Stimulated activated CD4-positive, alpha-beta T cell treated with anti-CD3 and anti-CD28 coated beads, Interleukin-12 subunit alpha, Interleukin-12 subunit beta, amount 100 ng/mL, for 24 hours (primary cell): ENCODE data around the gene DUS1L.

ENCODE experiments used
- DNase-seq, 2 experiments: peaks; one replicate each; pipeline ENCODE4 v3.0.0-alpha.2; 2020; ENCODE audit warnings: low read depth in 2 of 2

Gene DUS1L

DNA sequence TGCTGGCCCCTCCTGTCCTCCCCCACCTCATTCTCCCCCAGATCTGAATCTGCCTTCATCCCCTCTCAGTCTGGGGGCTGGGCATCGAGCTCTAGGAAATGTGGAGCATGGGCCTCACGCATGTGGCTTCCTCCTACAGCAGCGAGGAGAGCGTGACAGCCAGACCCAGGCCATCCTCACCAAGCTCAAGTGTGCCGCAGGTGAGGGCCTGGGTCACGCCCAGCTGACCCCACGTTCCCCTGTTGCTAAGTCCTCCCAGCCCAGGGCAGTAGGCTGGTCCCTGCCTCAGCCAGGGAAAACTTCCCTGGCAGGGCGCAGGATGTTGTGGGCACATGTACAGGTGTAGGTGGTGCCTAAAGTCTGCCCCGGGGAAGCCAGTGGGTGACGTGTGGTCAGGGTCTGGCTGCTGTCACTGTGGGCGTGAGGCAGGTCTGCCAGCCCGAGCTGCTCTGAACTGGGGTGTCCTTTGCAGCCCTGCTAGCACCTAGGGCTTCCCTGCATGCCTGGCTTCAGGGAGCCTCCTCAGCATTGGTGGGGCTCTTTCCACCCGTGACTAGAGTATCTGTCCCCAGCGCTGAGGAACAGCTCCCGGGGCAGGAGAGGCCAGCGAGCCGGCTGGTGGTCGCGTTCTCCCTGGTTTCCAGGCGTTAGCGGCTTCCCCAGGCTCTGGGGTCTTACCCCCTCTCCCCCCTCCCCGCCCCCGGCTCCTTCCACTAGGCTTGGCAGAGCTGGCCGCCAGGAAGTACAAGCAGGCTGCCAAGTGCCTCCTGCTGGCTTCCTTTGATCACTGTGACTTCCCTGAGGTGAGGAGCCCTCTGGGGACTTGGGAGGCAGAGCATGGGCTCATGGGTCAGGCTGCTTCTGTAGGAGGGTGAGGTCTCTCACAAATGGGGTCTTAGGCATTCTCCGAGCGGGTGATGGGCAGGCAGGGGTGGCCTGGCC, 10.3 kb downstream of the DUS1L start:
- DNase-seq = no peak

DNA sequence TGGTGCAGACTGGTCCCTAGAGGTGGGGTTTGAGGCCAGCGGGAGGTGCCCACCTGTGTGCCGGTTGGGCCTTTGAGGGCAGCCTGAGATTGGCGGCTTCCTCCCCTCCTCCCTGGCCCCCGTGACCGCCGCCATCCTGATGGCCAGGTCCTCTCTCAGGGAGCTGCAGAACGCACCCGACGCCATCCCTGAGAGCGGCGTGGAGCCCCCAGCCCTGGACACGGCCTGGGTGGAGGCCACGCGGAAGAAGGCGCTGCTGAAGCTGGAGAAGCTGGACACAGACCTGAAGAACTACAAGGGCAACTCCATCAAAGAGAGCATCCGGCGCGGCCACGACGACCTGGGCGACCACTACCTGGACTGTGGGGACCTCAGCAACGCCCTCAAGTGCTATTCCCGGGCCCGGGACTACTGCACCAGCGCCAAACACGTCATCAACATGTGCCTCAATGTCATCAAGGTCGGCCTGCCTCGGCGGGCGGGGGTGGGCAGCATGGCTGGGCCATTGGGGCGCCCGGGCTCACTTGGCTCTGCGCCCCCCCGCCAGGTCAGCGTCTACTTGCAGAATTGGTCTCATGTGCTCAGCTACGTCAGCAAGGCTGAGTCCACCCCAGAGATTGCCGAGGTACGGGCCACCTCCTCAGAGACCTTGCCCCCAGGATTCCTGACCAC, 11.1 kb downstream of the DUS1L start:
- DNase-seq = no peak

DNA sequence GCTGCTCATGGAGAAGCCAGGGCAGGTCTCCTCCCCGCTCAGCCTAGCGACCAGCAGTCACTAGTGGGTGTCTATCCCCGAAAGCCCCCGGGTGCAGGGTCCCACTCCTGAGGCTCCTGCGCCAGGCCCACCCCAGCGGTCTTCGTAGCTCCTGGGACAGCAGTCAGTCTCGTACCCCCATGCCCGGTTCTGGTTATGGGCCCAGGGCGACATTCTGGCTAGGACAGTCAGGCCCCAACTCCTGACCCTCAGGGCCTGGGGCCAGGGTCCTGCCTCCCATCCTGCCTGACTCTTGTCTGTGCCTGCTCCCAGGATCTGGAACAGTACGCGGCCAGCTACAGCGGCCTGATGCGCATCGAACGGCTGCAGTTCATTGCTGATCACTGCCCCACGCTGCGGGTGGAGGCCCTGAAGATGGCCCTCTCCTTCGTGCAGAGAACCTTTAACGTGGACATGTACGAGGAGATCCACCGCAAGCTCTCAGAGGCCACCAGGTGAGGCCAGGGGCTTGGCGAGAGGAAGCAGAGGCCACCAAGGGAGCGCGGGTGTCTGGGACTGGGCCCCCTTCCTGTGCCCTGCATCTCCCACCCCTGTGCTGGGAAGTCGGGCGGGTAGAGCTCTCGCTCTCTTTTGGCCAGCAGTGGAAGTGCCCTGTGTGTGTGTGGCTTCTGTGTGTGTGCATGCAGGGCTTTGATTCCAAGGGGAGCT, 11.9 kb downstream of the DUS1L start:
- no peak for DNase-seq

DNA sequence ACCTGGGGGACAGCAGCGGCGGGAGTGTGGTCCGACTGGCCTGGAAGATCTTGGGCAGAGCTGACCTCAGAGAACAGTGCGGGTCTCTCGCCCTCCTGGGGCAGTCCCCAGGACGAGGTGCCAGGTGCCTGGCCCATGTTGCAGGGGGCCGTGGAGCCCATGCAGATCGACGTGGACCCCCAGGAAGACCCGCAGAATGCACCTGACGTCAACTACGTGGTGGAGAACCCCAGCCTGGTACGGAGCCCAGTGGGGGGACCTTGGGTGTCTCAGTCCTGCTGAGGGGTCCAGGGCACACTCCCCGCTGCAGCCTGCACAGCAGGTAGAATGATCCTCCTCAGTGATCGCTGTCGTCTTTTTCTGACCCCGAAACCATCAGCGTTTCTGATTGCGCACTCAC, 12.5 kb downstream of the DUS1L start:
- DNase-seq = no peak

DNA sequence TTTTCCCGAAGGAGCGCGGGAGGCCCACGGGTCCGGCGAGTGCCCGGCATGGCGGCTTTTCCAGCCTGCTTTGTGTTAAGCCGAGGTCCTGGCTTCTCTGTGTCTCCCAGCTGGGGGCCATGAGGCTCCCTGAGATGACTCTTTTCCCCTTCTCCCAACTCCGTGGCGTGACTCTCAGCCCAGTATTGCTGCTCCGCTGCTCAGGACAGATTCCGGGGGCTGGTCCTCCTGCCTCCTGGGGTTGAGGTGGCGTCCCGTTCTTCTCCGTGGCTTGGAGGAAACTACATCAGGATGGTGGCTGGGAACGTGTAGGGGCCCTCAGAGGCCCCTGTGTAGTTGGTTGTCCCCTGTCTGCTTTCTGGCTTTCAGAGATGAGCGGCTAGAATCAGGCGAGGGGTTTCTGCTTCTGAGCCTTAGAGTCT, 13.0 kb downstream of the DUS1L start:
- DNase-seq = no peak

DNA sequence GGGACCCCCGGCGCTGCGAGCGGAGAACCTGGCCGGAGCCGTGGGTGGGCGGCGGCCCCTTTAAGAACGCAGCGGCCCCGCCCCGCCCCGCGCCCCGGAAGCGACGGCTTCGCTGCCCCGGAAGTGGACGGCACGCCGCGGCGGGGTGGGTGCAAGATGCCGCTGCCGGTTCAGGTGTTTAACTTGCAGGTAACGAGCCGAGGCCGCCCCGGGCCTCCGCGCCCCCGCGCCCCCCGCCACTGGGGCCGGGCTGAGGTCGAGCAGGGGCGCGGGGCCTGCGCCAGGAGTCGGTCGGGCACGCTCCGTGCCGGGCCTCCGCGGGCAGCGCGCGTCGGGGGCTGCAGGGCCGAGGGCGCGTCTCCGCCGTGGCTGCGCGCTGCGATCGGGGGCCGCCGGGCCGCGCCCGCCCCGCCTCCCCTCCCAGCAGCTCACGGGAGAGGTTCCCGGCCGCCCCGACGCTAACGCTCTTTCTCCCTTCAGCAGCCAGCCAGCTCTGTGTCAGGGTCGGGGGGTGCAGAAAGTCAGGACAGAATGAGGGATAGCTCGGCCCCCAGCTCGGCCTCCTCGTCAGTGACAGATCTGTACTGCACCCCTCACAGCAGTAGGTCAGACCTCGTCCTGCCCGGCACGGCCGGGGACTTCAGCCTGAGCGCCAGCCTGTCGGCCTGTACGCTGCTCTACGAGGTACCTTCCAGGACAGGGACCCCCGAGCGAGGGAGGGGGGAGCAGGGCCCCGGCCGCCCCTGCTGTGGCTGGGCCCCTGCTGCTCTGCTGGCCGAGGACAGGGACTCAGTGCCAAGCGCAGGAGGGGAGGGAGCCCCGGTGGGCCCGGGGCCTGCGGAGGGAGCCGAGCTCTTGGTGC, 13.6 kb downstream of the DUS1L start, which contains the start of the genes GPS1 and RFNG:
Gene GPS1 (plus strand): TSS at position 123 of the 862 bp plus-strand sequence. CDS start 34 bp downstream, at position 157.
Gene RFNG (minus strand): TSS at position 36 of the 862 bp plus-strand sequence. CDS start 45 bp downstream, outside the sequence.
- peak; percentile 68 to 80 for DNase-seq

DNA sequence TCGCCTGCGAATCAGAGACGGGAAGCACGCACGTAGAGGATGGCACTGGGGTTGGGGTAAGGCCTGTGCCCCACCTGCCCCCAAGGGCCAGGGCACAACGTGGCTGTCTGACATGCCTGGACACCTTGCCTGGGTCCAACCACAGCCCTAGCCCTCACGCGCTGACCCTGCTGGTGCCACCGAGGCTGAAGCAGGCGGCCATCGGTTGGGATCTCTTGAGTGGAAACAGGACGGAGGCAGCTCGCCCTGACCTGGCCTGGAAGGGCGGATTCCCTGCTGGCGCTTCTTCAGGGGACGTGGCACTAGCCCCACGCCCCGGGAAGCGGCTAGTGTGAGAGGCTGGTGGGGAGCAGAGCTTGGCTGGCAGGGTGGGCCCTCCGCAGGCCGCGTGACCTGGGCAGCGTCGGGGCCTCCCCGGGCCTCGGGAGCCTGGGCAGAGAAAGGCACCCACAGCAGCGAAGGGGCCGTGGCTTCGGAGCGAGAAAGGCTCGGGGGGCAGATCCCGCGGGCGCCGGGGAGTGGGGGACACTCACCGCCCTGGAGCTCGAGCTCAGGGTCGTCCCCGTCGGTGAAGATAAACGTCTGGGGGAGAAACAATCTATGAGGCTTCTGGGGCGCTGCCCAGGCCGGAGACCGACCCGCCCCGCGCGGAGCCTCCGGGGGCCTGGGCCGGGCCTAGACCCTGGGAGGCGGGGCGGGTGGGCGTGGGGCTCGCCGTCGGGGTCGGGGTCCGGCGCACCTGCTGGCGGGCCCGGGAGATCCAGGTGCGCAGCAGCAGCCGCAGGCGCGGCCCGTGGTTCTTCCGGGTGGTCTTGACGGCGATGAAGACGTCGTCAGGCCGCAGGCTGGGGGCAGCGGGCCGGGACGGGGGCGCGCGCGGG, 14.6 kb downstream of the DUS1L start:
- DNase-seq = no peak

DNA sequence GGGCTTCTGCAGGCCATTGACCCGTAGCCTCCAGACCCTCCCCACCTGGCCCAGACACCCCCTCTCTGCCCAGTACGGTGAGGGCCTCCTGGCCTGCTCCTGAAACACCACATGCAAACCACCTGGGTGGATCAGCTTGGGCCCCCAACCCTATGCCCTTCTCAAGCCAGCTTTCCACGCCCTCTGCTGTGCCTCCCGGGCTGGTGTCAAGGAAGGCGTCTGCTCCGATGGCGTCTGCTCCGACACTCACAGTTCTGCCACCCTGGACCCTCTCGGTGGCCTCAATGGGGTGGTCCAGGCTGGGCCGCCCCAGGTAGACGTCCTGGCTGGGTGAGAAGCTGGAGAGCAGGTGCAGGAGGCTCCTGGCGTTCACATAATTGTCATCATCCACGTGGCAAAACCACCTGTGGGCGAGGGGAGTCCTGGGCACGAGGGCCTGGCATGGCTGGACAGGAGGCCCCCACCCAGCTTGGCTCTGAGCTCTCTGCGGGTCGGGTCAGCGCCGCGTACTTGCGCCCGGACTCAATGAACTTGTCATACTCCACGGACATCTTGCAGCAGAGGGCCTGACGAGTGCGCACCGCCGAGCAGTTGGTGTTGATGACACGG, 15.3 kb downstream of the DUS1L start:
- DNase-seq = no peak

DNA sequence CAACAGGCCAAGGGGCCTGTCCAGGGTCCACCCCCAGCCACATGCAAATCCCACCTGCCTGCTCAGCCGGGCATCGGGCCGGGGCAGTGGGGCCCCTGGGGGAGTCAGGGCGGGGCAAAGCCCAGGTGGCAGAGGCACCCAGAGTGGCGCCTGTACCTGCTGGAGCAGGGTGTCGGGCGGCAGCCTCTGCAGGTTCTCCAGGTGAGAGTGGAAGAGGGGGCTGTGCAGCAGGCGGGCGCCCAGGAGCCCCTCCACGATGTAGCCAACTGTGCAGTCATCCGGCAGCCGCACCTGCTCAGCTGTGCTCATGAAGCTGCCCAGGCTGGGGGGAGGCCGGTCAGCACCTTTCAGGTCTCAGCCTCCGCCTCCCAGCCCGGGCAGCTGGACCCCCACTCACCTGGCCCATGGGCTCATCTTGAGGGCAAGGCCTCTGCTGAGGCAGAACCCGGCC, 16.1 kb downstream of the DUS1L start:
- no peak for DNase-seq

DNA sequence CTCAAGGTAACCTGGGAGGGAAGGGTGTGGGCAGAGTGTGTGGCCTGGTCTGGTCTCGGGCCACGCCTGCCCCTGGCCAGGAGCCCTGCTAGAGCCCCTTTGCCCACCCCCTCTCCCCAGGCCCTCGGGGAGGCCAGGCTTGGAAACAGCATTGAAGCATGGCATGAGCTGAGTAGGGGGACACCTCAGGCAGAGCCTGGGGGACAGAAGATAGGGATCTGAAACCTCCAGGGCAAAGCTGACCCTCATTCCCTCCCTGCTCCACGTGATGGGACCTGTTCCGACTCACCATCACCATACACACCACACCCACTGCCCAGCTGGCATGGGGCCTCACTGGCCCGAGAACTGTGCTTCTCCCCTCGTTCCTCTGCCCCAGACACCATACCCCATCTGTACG, 16.5 kb downstream of the DUS1L start:
- no peak for DNase-seq

DNA sequence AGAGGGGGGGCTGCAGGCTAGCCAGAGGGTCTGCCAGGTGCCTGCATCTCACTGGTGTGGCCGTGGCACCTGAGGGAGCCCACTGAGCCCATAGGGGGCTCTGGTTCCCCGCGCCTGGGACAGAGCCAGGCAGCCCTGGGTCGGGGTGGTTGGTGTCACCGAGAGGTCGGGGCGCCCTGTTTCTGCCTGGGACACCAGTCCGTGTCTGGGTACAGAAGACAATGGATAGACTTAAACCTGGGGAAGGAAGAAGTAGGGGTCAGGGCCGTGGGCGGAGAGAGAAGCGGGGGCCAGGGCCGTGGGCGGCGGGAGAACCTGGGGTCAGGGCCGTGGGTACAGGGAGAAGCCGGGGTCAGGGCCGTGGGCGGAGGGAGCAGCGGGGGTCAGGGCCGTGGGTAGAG, 17.0 kb downstream of the DUS1L start:
- no peak for DNase-seq

DNA sequence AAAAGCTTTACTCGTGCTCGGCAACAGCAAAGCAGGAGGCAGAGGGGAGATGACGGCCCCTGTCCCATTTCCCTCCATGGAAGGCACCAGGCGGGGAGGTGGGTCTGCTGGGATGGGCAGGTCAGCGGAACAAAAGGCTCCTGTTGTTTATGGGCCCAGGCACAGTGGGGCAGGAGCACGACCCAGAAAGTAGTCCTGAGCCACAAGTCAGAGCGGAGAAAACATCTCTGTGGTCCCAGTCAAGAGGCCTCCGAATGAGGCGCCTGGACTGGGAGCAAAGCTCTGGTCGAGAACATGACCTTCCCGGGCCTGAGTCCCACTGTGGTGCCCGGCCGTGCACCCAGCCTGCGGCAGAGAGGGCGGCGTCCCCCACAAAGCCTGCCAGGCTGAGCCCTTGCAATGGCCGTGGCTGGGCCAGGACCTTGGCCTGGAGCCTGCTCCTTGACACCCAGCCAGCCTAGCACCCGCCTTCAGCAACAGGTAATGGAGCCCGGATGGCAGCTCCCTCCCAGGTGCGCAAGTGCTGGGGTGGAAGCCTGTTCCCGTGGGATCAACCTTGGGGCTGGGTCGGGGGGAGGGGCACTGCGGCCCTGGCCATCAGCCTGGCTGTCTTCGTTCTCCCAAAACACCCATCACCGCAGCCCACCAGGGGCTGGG, 17.6 kb downstream of the DUS1L start:
- no peak for DNase-seq

DNA sequence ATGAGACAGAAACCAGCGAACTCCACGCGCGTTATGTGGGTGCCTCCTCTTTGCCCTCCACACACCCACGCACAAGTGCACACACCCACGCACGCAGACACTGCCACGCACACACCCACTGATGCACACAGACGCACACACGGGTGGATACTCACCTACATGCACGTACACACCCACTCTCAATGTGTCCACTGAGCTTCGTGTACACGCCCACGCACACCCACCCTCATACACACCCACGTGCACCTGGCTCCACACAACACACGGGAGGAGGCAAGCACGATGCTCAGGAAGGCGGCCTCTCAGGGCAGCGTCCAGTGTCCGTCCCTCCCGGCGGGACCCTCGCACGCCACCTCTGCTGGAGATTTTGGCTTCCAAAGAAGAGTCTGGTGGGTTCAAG, 18.2 kb downstream of the DUS1L start:
- no peak for DNase-seq

DNA sequence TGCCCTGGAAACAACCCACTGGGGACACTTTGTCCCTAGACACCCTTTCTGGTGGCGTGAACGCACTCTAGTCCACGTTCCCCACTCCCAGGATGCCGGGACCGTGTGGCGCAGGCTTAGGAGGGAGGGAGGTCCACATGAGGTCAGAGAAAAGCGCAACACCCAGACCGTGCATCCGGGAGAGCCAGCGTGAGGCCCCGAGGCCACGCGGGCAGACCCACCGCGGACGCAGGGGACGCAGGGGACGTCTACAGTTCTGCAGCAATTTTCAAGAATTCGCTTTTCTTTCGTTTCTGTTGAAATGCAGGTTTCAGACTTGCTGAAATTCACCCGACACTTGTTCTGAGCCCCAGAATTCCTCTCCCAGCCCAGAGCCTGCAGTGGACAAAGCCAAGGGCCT, 18.7 kb downstream of the DUS1L start:
- DNase-seq = no peak

DNA sequence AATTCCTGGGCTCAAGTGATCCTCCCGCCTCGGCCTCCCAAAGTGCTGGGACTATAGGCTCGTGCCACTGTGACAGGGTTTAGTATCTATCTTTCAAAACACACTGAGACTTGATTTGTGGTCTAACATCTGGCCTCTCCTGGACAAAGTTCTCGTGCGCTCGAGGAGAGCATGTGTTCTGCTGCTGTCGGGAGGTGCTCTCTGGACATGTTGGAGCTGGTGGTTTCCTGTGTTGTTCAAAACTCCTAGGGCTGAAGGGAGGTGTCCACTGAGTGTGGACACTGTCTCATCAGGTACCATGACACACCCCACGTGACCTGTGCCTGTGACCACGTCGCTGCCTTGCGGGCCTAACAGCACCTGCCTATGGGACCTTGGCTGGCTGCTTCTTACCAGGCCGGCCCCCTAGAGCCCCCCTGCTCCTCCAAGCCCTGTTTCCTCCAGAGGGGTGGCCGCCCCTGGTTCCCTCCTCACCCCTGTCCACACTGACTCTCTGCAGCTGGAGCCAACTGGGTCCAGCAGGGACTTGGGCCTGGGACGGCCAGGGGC, 19.6 kb downstream of the DUS1L start:
- DNase-seq = no peak

DNA sequence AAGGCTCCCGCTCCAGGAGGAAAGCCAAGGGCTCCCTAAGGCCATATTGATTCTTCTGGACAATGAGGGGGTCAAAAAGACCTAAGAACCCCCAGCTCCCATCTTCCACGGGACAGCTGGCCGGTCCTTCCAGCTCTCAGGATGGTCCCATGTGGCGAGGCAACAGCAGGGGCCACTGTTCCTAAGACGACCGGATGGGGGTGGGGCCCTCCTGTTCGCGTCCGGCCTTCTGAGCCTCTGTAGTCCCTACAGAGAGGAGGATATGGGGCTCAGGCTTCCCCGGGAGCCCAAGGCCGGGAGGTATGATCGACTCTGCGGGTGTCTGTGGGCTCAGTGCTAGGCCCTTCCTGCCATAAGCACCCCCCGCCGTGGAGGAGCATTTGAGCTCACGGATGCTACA, 22.1 kb downstream of the DUS1L start:
- no peak for DNase-seq

DNA sequence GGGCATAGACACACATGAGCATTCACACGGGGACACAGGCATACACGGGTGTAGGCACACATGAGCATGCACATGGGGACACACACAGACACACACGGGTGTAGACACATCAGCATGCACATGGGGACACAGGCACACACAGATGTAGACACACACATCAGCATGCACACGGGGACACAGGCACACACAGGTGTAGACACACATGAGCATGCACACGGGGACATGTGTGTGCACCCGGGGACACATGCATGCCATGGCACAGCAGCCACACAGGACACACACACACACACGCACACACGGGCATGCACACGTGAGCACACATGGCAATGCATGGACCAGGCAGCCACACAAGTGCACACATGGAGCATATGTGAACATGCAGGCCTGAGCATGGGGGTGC, 23.0 kb downstream of the DUS1L start:
- DNase-seq = no peak

DNA sequence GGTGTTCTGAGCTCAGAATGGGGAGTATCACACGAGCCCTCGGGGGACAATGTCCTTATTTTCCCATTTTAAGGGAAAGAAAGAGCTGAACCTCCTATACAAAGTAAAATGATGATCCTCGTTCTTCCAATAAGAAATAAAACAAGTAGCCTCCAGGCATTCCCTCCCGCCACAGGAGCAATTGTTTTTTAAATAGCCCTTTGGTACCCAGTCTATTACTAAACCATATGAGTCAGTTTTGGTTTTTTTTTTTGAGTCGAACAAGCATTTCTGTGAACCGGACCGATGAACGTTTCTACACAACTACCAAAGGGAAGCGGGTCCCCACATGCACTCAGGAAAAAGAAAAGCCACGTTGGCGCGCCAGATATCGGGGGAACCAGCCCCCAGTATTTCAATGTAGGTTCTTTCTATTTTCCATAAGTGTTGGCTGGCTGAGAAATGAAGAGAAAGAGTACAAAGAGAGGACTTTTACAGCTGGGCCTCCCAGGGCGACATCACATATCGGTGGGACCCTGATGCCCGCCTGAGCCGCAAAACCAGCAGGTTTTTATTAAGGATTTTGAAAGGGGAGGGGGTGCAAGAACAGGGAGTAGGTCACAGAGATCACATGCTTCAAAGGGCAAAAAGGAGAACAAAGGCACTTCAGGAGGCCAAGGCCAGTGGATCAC, 24.3 kb downstream of the DUS1L start:
- no peak for DNase-seq
